RCC 7860 (cell line): ENCODE data around the gene KRT32.
A peak's percentile ranks its signal among the peaks of the same experiment; 100 is the strongest.

ENCODE experiments used
- DNase-seq: peaks from one replicate; pipeline ENCODE4 v3.0.0-alpha.2; 2015; ENCODE audit warnings: low spot score
- FAIRE-seq: peaks from 2 replicates; lab custom pipeline; 2012; peaks lifted over from hg19 to GRCh38; lab: Jason Lieb, UNC

Gene KRT32

GRCh38 chr17:41494524-41494923, 27.3 kb upstream of the KRT32 start:
- FAIRE-seq, result no peak
- peak; percentile 67 for DNase-seq

- FAIRE-seq (no peak), DNase-seq (peak; percentile 7)
Observed at GRCh38 chr17:41492771-41493170, 25.6 kb upstream of the KRT32 start.

- DNase-seq, result no peak
- no peak for FAIRE-seq
Observed at GRCh38 chr17:41492351-41492750, 25.2 kb upstream of the KRT32 start.

GRCh38 chr17:41491476-41491875, 24.3 kb upstream of the KRT32 start:
- DNase-seq (no peak), FAIRE-seq (no peak)

GRCh38 chr17:41490000-41490990, 23.1 kb upstream of the KRT32 start:
- FAIRE-seq, result no peak
- DNase-seq, result no peak

- DNase-seq, result no peak
- FAIRE-seq, result no peak
Observed at GRCh38 chr17:41489531-41489930, 22.3 kb upstream of the KRT32 start, which contains the start of gene KRT36. TSS of gene KRT36 (minus strand) at chr17:41489910. CDS start at chr17:41489864, 46 bp downstream.

- DNase-seq (no peak), FAIRE-seq (no peak)
Observed at GRCh38 chr17:41486809-41487530, 19.8 kb upstream of the KRT32 start.

- DNase-seq, result no peak
- no peak for FAIRE-seq
Observed at GRCh38 chr17:41486316-41486715, 19.1 kb upstream of the KRT32 start.

- FAIRE-seq, result no peak
- DNase-seq, result peak; percentile 6
Observed at GRCh38 chr17:41484920-41485904, 18.0 kb upstream of the KRT32 start.

- DNase-seq, result peak; percentile 52
- FAIRE-seq, result peak; percentile 56
Observed at GRCh38 chr17:41483991-41484826, 17.0 kb upstream of the KRT32 start.

GRCh38 chr17:41483531-41483930, 16.3 kb upstream of the KRT32 start:
- DNase-seq, result no peak
- no peak for FAIRE-seq

- no peak for FAIRE-seq
- DNase-seq, result no peak
Observed at GRCh38 chr17:41481036-41481435, 13.8 kb upstream of the KRT32 start, which contains the start of gene KRT35. TSS of gene KRT35 (minus strand) at chr17:41481151. CDS start at chr17:41481097, 54 bp downstream.

GRCh38 chr17:41480581-41480980, 13.4 kb upstream of the KRT32 start:
- no peak for FAIRE-seq
- no peak for DNase-seq

- DNase-seq (no peak), FAIRE-seq (no peak)
Observed at GRCh38 chr17:41480136-41480535, 12.9 kb upstream of the KRT32 start.

- FAIRE-seq (no peak), DNase-seq (no peak)
Observed at GRCh38 chr17:41478237-41478636, 11.1 kb upstream of the KRT32 start.

GRCh38 chr17:41476866-41477815, 10.0 kb upstream of the KRT32 start:
- DNase-seq (no peak), FAIRE-seq (no peak)

GRCh38 chr17:41475421-41475820, 8.2 kb upstream of the KRT32 start:
- no peak for FAIRE-seq
- DNase-seq, result no peak

GRCh38 chr17:41474863-41475262, 7.7 kb upstream of the KRT32 start:
- no peak for DNase-seq
- no peak for FAIRE-seq
